Measurements from ENCODE around the gene LYVE1.

- TF ChIP-seq POLR2A (IDR thresholded peaks at IDR 0.05) (no peak), CTCF (IDR thresholded peaks at IDR 0.05) (no peak)
These were observed 23.9 kb upstream of the LYVE1 start for GRCh38 chr11:10592331-10592730.
